ENCODE results near the gene THADA. TPM values are rescaled to one million over a fixed set of nuclear protein-coding genes. Genes with fewer than 3 reads are reported as not detected.
A peak's percentile ranks its signal among the peaks of the same experiment; 100 is the strongest.

THADA gene
- total RNA-seq, 1 donor from 2014 or later: 40.8 TPM

DNA sequence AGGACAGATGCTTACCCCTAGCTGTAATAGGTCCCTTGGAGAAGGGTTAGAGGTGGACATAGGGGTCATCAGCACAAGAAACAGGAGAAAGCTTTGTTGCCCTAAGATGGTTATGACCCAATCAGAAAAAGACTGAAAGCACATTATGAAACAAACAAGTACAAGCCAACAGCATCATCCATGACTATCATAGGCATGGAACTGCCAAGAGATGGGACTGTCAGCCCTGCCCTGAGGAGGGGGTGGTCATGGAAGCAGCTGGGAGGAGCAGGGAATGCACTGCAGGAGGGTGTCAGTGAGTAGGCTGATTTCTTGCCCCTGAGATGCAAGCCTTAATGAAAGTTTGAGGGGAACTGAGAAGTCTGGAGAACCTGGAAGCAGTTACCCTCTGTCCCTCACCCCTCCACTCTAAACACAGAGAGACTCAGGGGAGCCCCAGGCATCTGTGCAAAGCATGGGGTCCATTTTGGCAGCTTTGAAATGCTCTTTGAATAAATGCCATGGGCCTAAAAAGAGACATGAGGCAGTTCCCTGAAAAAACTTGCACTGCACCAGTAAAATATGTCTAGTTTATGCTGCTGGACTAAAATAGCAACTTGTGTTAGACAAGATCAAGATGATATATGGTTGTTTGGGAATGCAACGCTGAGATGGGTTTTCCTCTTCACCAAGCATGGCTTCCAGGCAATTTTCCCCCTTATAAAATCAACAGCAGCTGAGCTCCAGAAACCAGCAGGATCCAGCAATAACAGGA is 246.8 kb downstream of the THADA start:
- intact Hi-C loops (cut with DNase I): no loop called here
- DNase-seq (ENCODE audit: low spot score) (no peak), ATAC-seq (peak; percentile 85)

- ATAC-seq: no peak
- DNase-seq (ENCODE audit: low spot score): no peak
- intact Hi-C loops (cut with DNase I): no loop called here
These were observed 248.1 kb downstream of the THADA start for GRCh38 chr2:43347746-43348145.

- ATAC-seq: no peak
- no peak for DNase-seq (ENCODE audit: low spot score)
- intact Hi-C loops (cut with DNase I): no loop called here
These were observed 249.0 kb downstream of the THADA start for GRCh38 chr2:43346602-43347567.

DNA sequence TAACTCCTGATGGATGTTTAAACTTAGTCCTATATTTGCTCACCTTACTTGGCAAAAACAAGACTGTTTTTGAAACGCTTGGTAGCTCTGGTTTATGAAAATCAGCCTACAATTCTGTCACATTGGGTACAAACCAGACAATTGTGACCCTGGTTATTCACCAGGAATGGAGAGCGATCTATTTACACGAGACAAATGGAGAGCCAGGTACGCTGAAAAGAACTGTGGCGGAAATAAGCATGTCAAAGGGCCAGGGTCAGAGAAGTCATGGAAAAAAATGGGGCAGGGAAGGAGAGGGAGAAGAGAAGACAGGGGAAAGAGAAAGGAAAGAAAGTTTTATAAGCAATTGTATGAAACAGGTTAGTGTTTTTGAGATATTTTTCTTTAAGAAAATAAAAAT is 250.0 kb downstream of the THADA start:
- intact Hi-C loops (cut with DNase I): no loop called here
- DNase-seq (ENCODE audit: low spot score): no peak
- no peak for ATAC-seq

DNA sequence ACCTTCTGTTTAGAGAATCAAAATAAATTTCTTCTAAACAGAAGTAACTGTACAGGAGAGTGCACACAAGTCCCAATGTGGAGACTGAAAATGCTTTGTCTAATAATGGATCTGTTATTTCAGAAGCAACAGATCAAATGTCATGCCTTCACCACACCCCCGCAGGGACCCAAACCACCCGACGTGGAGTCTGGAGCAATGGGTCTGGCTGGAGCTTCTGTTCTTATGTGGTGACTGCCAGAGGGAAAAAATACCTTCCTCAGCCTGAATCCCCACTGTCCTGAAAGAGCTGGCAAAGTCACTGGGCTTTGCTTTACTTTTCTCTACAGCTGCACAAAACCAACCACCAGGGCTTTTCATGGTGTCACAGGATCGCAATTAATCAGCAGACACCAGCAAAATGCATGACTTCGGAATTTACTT is 250.4 kb downstream of the THADA start:
- peak; percentile 60 for ATAC-seq
- intact Hi-C loops (cut with DNase I): no loop called here
- DNase-seq (ENCODE audit: low spot score): no peak

DNA sequence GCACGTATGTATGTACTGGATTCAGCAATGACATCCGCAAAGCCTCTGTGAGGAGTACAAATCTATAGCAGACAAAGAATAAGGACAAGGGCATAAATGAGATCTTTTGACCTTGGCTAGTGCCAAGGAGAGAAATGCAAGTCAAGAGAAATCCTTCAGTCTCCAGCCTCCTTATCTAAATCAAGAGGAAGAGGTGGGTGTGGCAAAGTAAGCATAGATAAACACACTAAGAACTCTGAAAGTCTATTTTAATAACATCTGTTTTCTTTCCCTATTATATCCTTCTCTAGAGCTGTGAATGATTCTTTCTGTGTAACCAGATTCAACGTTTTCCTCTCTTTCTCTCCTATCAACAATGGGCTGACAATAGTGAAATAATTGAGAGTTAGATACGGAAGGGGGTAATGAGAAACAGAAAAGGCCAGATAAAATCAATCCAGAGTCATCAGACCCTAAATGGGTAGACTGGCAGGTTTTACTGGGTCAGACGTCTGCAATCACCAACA is 250.9 kb downstream of the THADA start:
- ATAC-seq (no peak), DNase-seq (ENCODE audit: low spot score) (no peak)
- intact Hi-C loops (cut with DNase I): no loop called here

- intact Hi-C loops (cut with DNase I): no loop called here
- peak; percentile 86 for DNase-seq (ENCODE audit: low spot score)
- peak; percentile 78 for ATAC-seq
These were observed 252.1 kb downstream of the THADA start for GRCh38 chr2:43343573-43344304.

DNA sequence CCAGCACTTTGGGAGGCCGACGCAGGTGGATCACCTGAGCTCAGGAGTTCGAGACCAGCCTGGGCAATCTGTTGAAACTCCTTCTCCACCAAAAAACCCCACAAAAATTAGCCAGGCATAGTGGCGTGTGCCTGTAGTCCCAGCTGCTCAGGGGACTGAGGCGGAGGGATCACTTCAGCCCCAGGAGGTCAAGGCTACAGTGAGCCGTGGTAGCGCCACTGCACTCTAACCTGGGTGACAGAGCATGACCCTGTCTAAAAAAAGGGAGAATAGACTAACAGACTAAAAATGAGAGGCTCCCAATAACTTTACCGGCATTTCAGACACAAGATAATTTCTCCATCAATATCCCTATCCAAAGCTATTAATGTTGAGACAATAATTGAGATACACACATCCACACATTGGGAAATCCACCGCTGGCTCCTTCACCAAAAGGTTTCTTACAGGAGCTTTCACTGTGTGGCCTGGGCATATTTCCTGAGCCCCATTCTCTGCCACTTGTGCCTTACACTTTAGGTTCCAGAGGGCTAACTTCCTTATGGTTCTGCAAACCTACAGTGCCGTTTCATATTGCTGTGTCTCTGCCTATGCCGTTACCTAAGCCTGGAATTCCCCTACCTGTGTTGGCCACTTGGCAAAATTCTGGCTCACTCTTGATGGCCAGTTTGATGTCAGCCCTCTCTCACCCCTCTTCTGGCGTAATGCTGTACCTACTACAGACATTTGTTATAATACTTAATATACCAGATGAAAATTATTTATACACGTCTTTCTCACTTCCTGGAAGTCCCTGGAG is 253.7 kb downstream of the THADA start:
- no peak for DNase-seq (ENCODE audit: low spot score)
- intact Hi-C loops (cut with DNase I): no loop called here
- ATAC-seq: no peak

- DNase-seq (ENCODE audit: low spot score) (no peak), ATAC-seq (no peak)
- intact Hi-C loops (cut with DNase I): no loop called here
These were observed 254.9 kb downstream of the THADA start for GRCh38 chr2:43340945-43341356.

GRCh38 chr2:43340066-43340465 is 255.8 kb downstream of the THADA start:
- intact Hi-C loops (cut with DNase I): no loop called here
- ATAC-seq: no peak
- DNase-seq (ENCODE audit: low spot score): no peak

GRCh38 chr2:43333656-43334144 is 262.1 kb downstream of the THADA start:
- no peak for DNase-seq (ENCODE audit: low spot score)
- intact Hi-C loops (cut with DNase I): no loop called here
- ATAC-seq: peak; percentile 83

DNA sequence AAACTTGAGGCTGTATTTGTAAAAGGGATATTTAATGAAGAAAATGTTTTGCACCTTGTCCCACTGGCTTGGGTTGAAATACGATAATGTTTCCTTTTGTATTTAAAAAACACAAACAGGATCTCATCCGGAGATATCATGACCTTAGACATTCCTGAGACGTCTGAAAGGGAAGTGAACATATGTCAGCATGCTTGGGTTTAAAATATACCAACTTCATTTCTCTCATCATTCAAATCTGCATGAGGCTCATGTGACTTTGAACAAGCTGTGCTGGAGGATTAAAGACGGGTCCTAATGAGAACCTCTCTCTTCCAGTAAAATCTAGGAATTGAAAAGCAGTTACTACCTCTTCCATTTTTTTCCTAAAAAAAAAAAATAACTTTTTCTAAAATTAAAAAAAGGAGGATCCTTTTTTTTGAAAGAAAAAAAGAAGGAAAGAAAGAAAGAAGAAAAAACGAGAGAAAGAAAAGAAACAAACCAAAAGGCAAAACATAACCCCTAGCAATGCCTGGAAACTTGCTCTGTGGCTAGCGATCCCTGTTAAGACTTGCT is 262.7 kb downstream of the THADA start:
- DNase-seq (ENCODE audit: low spot score) (no peak), ATAC-seq (peak; percentile 12)
- intact Hi-C loops (cut with DNase I): no loop called here

DNA sequence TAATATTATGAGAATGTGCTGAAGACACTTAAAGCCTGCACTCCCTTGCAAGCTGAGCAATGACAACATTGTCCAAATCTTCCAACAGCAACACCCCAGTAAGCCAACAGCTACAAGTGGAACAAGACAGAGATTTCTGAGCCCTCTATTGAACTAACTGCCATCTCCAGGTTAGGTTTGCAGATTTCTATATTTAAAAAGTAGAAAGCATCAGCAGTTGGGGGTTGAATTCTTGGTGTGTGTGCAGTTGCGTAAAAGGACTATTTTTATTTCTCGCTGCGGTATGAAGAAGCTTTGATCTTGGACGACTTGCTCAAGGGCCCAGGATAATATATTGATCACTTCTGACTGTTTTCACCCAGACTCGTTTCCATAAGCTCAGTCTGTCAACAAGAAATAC is 263.2 kb downstream of the THADA start:
- peak; percentile 40 for ATAC-seq
- no peak for DNase-seq (ENCODE audit: low spot score)
- intact Hi-C loops (cut with DNase I): no loop called here

- intact Hi-C loops (cut with DNase I): no loop called here
- DNase-seq (ENCODE audit: low spot score): no peak
- ATAC-seq: peak; percentile 17
These were observed 264.4 kb downstream of the THADA start for GRCh38 chr2:43331422-43331821.

GRCh38 chr2:43329637-43330036 is 266.2 kb downstream of the THADA start:
- intact Hi-C loops (cut with DNase I): no loop called here
- ATAC-seq (no peak), DNase-seq (ENCODE audit: low spot score) (no peak)

GRCh38 chr2:43328832-43329231 is 267.0 kb downstream of the THADA start:
- intact Hi-C loops (cut with DNase I): no loop called here
- ATAC-seq (no peak), DNase-seq (ENCODE audit: low spot score) (no peak)

- intact Hi-C loops (cut with DNase I): no loop called here
- ATAC-seq: no peak
- DNase-seq (ENCODE audit: low spot score): no peak
These were observed 267.7 kb downstream of the THADA start for GRCh38 chr2:43328133-43328532.

DNA sequence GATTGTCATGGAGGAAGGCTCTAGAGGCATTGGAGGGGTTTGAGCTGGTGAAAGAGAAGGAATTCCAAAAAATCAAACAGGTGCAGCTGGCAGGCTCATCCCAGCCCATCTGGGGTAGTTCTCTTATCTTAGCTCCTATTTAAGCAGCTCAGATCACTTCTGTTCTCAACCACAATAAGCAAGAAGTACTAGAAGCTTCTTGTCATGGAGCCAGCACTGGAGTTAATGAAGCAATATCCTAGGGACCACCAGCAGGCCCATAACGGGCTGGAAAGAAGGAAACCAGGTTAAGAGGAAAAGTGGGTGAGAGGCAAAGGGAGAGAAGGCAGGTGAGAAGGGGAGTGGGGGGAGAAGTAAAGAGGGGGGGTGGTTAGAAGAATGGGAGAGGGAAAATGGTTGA is 268.7 kb downstream of the THADA start:
- intact Hi-C loops (cut with DNase I): no loop called here
- ATAC-seq: no peak
- no peak for DNase-seq (ENCODE audit: low spot score)
